GM23248 (cell line): ENCODE measurements around the gene HASPIN.

Source experiments
- EZH2 ChIP-seq: fragments of 200-600 bp; sonication (generic); IDR thresholded peaks from 2 replicates; pipeline ENCODE4 v1.6.1; 2018; ENCODE audit warnings: antibody characterized with exemption, mild to moderate bottlenecking; ENCODE audit not compliant: insufficient read depth, poor library complexity, severe bottlenecking
- EZH2phosphoT487 ChIP-seq: fragments of 200-600 bp; sonication (generic); IDR thresholded peaks from 2 replicates; pipeline ENCODE4 v1.6.1; 2018; ENCODE audit warnings: antibody characterized with exemption, moderate library complexity, mild to moderate bottlenecking, low read depth; ENCODE audit not compliant: insufficient read depth

GRCh38 chr17:3683054-3683511 is 40.6 kb upstream of the HASPIN start:
- TF ChIP-seq EZH2 (no peak), EZH2phosphoT487 (no peak)
